Measurements from ENCODE around the gene MRPL28. TPM values are rescaled to one million over a fixed set of nuclear protein-coding genes. Genes with fewer than 3 reads are reported as not detected.
"Not testable (repeated sequence)": the region's sequence is repeated elsewhere in the genome, so short reads cannot be mapped to it uniquely, and the experiment has no call there.

MRPL28 gene
- polyA plus RNA-seq, 12 donors, result 31.5 to 51.3 (median 36.6) TPM; not detected in 1

GRCh38 chr16:396605-397004, 26.3 kb upstream of the MRPL28 start:
- no peak for DNase-seq

- DNase-seq, result no peak
These were observed 25.9 kb upstream of the MRPL28 start for GRCh38 chr16:396199-396598.

- no peak for DNase-seq
These were observed 22.2 kb upstream of the MRPL28 start for GRCh38 chr16:392450-393030.

- no peak for DNase-seq
These were observed 21.6 kb upstream of the MRPL28 start for GRCh38 chr16:391885-392335.

- DNase-seq, result no peak
These were observed 19.0 kb upstream of the MRPL28 start for GRCh38 chr16:389352-389751.

GRCh38 chr16:387761-388666, 17.7 kb upstream of the MRPL28 start:
- DNase-seq, result not testable (repeated sequence)

- DNase-seq, result no peak
These were observed 16.4 kb upstream of the MRPL28 start for GRCh38 chr16:386641-387156.

GRCh38 chr16:383326-384051, 13.2 kb upstream of the MRPL28 start:
- DNase-seq, result no peak

- no peak for DNase-seq
These were observed 11.7 kb upstream of the MRPL28 start, which contains the start of gene PGAP6 for GRCh38 chr16:381789-382717. PGAP6 (minus strand) TSS chr16:381978; CDS start chr16:381821, 157 bp downstream.

GRCh38 chr16:381012-381788, 10.9 kb upstream of the MRPL28 start:
- DNase-seq, result no peak

- DNase-seq, result no peak
These were observed 10.3 kb upstream of the MRPL28 start for GRCh38 chr16:380762-381011.

- no peak for DNase-seq
These were observed 9.8 kb upstream of the MRPL28 start for GRCh38 chr16:379961-380761.

- DNase-seq, result no peak
These were observed 9.0 kb upstream of the MRPL28 start for GRCh38 chr16:379183-379960.

GRCh38 chr16:378821-379182, 8.5 kb upstream of the MRPL28 start:
- DNase-seq, result no peak

- DNase-seq, result not testable (repeated sequence)
These were observed 7.9 kb upstream of the MRPL28 start for GRCh38 chr16:378113-378820.

GRCh38 chr16:377419-377951, 7.1 kb upstream of the MRPL28 start:
- no peak for DNase-seq

GRCh38 chr16:376817-377418, 6.6 kb upstream of the MRPL28 start:
- DNase-seq, result no peak

Measured in muscle of arm (tissue), 12 donors.